ENCODE results near the gene XIST. TPM values are rescaled to one million over a fixed set of nuclear protein-coding genes. Genes with fewer than 3 reads are reported as not detected.

Gene XIST
- polyA plus RNA-seq, 1 donor (not counting 4 experiments of a cell fraction or from before 2014, with no cell fraction given): 199 TPM

- FAIRE-seq: no peak
Measured at GRCh38 chrX:73827406-73827805, 25.1 kb downstream of the XIST start.

GRCh38 chrX:73826996-73827395, 25.5 kb downstream of the XIST start:
- no peak for TF ChIP-seq EZH2 (IDR thresholded peaks at IDR 0.05; ENCODE audit: low read length)
- TF ChIP-seq, protein P1, sequence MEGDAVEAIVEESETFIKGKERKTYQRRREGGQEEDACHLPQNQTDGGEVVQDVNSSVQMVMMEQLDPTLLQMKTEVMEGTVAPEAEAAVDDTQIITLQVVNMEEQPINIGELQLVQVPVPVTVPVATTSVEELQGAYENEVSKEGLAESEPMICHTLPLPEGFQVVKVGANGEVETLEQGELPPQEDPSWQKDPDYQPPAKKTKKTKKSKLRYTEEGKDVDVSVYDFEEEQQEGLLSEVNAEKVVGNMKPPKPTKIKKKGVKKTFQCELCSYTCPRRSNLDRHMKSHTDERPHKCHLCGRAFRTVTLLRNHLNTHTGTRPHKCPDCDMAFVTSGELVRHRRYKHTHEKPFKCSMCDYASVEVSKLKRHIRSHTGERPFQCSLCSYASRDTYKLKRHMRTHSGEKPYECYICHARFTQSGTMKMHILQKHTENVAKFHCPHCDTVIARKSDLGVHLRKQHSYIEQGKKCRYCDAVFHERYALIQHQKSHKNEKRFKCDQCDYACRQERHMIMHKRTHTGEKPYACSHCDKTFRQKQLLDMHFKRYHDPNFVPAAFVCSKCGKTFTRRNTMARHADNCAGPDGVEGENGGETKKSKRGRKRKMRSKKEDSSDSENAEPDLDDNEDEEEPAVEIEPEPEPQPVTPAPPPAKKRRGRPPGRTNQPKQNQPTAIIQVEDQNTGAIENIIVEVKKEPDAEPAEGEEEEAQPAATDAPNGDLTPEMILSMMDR (optimal IDR thresholded peaks at IDR 0.05 in 1 of 3, IDR thresholded peaks at IDR 0.05 in 1 of 3, conservative IDR thresholded peaks at IDR 0.05 in 1 of 3; ENCODE audit: extremely low read depth in 1 of 3, insufficient read depth in 2 of 3, low read length in 3 of 3): no peak
- dilution Hi-C loops (cut with MboI; ENCODE audit: extremely low pct_ligation_motif_present, low sequenced_read_pairs): no loop called here
- no peaks in the 10 kb centered on the region for H3K4me1 ChIP-seq (ENCODE audit: control insufficient read depth, extremely low read depth, insufficient read depth, low read length)
- H2AFZ ChIP-seq (ENCODE audit: control insufficient read depth, low read length): no peak overlapping the region
- FAIRE-seq (no peak), DNase-seq (ENCODE audit: low read depth, low spot score) (no peak)
- H3K79me2 ChIP-seq (ENCODE audit: control insufficient read depth, insufficient read depth, low read length): peaks cover 5% of the 10 kb centered on the region
- no peak overlapping the region for H3K9ac ChIP-seq (ENCODE audit: control insufficient read depth, extremely low read depth, insufficient read depth, low read length)
- no peaks in the 10 kb centered on the region for H3K9me1 ChIP-seq (ENCODE audit: control insufficient read depth, extremely low read depth, insufficient read depth, low read length)
- H3K36me3 ChIP-seq (ENCODE audit: control insufficient read depth in 2 of 2, extremely low read depth in 1 of 2, insufficient read depth in 2 of 2, low read length in 2 of 2): peaks cover 4 to 9% of the 10 kb centered on the region in 2 experiments
- no peak overlapping the region for H3K4me2 ChIP-seq (ENCODE audit: control insufficient read depth, extremely low read depth, insufficient read depth, low read depth, low read length)
- no peaks in the 10 kb centered on the region for H3K27me3 ChIP-seq (ENCODE audit: control insufficient read depth, extremely low read depth, insufficient read depth, low read length)
- no peaks in the 10 kb centered on the region for H3K9me3 ChIP-seq (ENCODE audit: control insufficient read depth, low read depth, low read length)
- no peak overlapping the region for H3K4me3 ChIP-seq (ENCODE audit: control insufficient read depth in 2 of 3, extremely low read depth in 1 of 3, insufficient read depth in 2 of 3, low read depth in 1 of 3, low read length in 3 of 3)
- H3K27ac ChIP-seq (ENCODE audit: control insufficient read depth, insufficient read depth, low read length): no peak overlapping the region
- H4K20me1 ChIP-seq (ENCODE audit: control insufficient read depth, extremely low read depth, insufficient read depth, low read length): peaks cover 18% of the 10 kb centered on the region

More at GRCh38 chrX:73827406-73827805, 25.1 kb downstream of the XIST start:
- Histone ChIP-seq H3K27ac (ENCODE audit: control insufficient read depth, insufficient read depth, low read length) (no peak overlapping the region), H3K4me1 (ENCODE audit: control insufficient read depth, extremely low read depth, insufficient read depth, low read length) (no peaks in the 10 kb centered on the region), H3K9ac (ENCODE audit: control insufficient read depth, extremely low read depth, insufficient read depth, low read length) (no peak overlapping the region), H2AFZ (ENCODE audit: control insufficient read depth, low read length) (no peak overlapping the region), H4K20me1 (ENCODE audit: control insufficient read depth, extremely low read depth, insufficient read depth, low read length) (peaks cover 18% of the 10 kb centered on the region), H3K9me3 (ENCODE audit: control insufficient read depth, low read depth, low read length) (no peaks in the 10 kb centered on the region), H3K9me1 (ENCODE audit: control insufficient read depth, extremely low read depth, insufficient read depth, low read length) (no peaks in the 10 kb centered on the region), H3K27me3 (ENCODE audit: control insufficient read depth, extremely low read depth, insufficient read depth, low read length) (no peaks in the 10 kb centered on the region), H3K4me2 (ENCODE audit: control insufficient read depth, extremely low read depth, insufficient read depth, low read depth, low read length) (no peak overlapping the region), H3K79me2 (ENCODE audit: control insufficient read depth, insufficient read depth, low read length) (peaks cover 6% of the 10 kb centered on the region), H3K36me3 (ENCODE audit: control insufficient read depth in 2 of 2, extremely low read depth in 1 of 2, insufficient read depth in 2 of 2, low read length in 2 of 2) (peaks cover 4 to 8% of the 10 kb centered on the region in 2 experiments), H3K4me3 (ENCODE audit: control insufficient read depth in 2 of 3, extremely low read depth in 1 of 3, insufficient read depth in 2 of 3, low read depth in 1 of 3, low read length in 3 of 3) (no peak overlapping the region)
- no peak for DNase-seq (ENCODE audit: low read depth, low spot score)
- dilution Hi-C loops (cut with MboI; ENCODE audit: extremely low pct_ligation_motif_present, low sequenced_read_pairs): no loop called here
- TF ChIP-seq EZH2 (IDR thresholded peaks at IDR 0.05; ENCODE audit: low read length): no peak
- TF ChIP-seq, protein P1 (optimal IDR thresholded peaks at IDR 0.05 in 1 of 3, IDR thresholded peaks at IDR 0.05 in 1 of 3, conservative IDR thresholded peaks at IDR 0.05 in 1 of 3; ENCODE audit: extremely low read depth in 1 of 3, insufficient read depth in 2 of 3, low read length in 3 of 3): no peak

Measured in keratinocyte (primary cell).